ENCODE data around the gene PIGL. TPM values are rescaled to one million over a fixed set of nuclear protein-coding genes. Genes with fewer than 3 reads are reported as not detected.

Gene PIGL
- total RNA-seq, 1 experiment from 2014 or later = 59.2 TPM

- TF ChIP-seq CTCF (conservative IDR thresholded peaks at IDR 0.05) (no peak), EZH2 (IDR thresholded peaks at IDR 0.05; ENCODE audit: low read depth) (no peak)
- intact Hi-C loops (cut with micrococcal nuclease; ENCODE audit: unreplicated experiment) = no loop called here
- no TSS peak for BruUV-seq (replicated peaks)
- Histone ChIP-seq H3F3A (ENCODE audit: insufficient read depth, low read depth) (no peaks in the 10 kb centered on the region), H3K4me1 (replicated peaks; ENCODE audit: insufficient read depth) (no peaks in the 10 kb centered on the region), H3K4me3 (no peak overlapping the region), H3K9me3 (ENCODE audit: insufficient read depth, low read depth) (no peaks in the 10 kb centered on the region), H3K4me2 (no peak overlapping the region), H2AFZ (no peak overlapping the region), H3K79me2 (ENCODE audit: low read depth) (no peaks in the 10 kb centered on the region), H4K20me1 (ENCODE audit: insufficient read depth) (no peaks in the 10 kb centered on the region), H3K27ac (no peak overlapping the region), H3K9me2 (ENCODE audit: insufficient read depth) (no peaks in the 10 kb centered on the region), H3K27me3 (ENCODE audit: insufficient read depth, low read depth) (no peaks in the 10 kb centered on the region), H3K36me3 (ENCODE audit: low read depth) (no peaks in the 10 kb centered on the region)
- no peak for DNase-seq
- CTCF ChIA-PET = no interaction called here
- POLR2A ChIA-PET (ENCODE audit: unreplicated experiment) = interaction anchor here (0.7 kb wide), 1 partner anchor 58 kb away, joined by 3 read pairs; no protein-coding TSS in a partner anchor
Measured at GRCh38 chr17:16258901-16259300, 41.9 kb downstream of the PIGL start.

GRCh38 chr17:16259926-16260325 lies 42.9 kb downstream of the PIGL start:
- no peaks in the 10 kb centered on the region for H3K79me2 ChIP-seq (ENCODE audit: low read depth)
- no peaks in the 10 kb centered on the region for H3K9me3 ChIP-seq (ENCODE audit: insufficient read depth, low read depth)
- no peaks in the 10 kb centered on the region for H3K4me1 ChIP-seq (replicated peaks; ENCODE audit: insufficient read depth)
- TF ChIP-seq EZH2 (IDR thresholded peaks at IDR 0.05; ENCODE audit: low read depth) (no peak), CTCF (conservative IDR thresholded peaks at IDR 0.05) (no peak)
- no peaks in the 10 kb centered on the region for H4K20me1 ChIP-seq (ENCODE audit: insufficient read depth)
- H3K4me3 ChIP-seq = no peak overlapping the region
- no TSS peak for BruUV-seq (replicated peaks)
- H3K27me3 ChIP-seq (ENCODE audit: insufficient read depth, low read depth) = no peaks in the 10 kb centered on the region
- no peak overlapping the region for H3K4me2 ChIP-seq
- no peak for DNase-seq
- no peak overlapping the region for H3K27ac ChIP-seq
- H3K9me2 ChIP-seq (ENCODE audit: insufficient read depth) = no peaks in the 10 kb centered on the region
- H2AFZ ChIP-seq = no peak overlapping the region
- CTCF ChIA-PET = no interaction called here
- POLR2A ChIA-PET (ENCODE audit: unreplicated experiment) = interaction anchor here (0.5 kb wide), 1 partner anchor 28 kb away, joined by 4 read pairs; no protein-coding TSS in a partner anchor
- no peaks in the 10 kb centered on the region for H3K36me3 ChIP-seq (ENCODE audit: low read depth)
- no peaks in the 10 kb centered on the region for H3F3A ChIP-seq (ENCODE audit: insufficient read depth, low read depth)
- intact Hi-C loops (cut with micrococcal nuclease; ENCODE audit: unreplicated experiment) = no loop called here

GRCh38 chr17:16261049-16261448 lies 44.0 kb downstream of the PIGL start:
- BruUV-seq (replicated peaks) = no TSS peak
- H2AFZ ChIP-seq = no peak overlapping the region

More at GRCh38 chr17:16261049-16261448, 44.0 kb downstream of the PIGL start:
- Histone ChIP-seq H3K36me3 (ENCODE audit: low read depth) (no peaks in the 10 kb centered on the region), H3K4me1 (replicated peaks; ENCODE audit: insufficient read depth) (no peaks in the 10 kb centered on the region), H3K4me3 (no peak overlapping the region), H4K20me1 (ENCODE audit: insufficient read depth) (no peaks in the 10 kb centered on the region), H3F3A (ENCODE audit: insufficient read depth, low read depth) (no peaks in the 10 kb centered on the region), H3K9me2 (ENCODE audit: insufficient read depth) (no peaks in the 10 kb centered on the region), H3K9me3 (ENCODE audit: insufficient read depth, low read depth) (no peaks in the 10 kb centered on the region), H3K27me3 (ENCODE audit: insufficient read depth, low read depth) (no peaks in the 10 kb centered on the region), H3K27ac (no peak overlapping the region), H3K4me2 (no peak overlapping the region), H3K79me2 (ENCODE audit: low read depth) (no peaks in the 10 kb centered on the region)
- intact Hi-C loops (cut with micrococcal nuclease; ENCODE audit: unreplicated experiment) = no loop called here
- no peak for DNase-seq
- ChIA-PET CTCF (no interaction called here), POLR2A (ENCODE audit: unreplicated experiment) (interaction anchor here (0.7 kb wide), 1 partner anchor 11 kb away, joined by 3 read pairs; no protein-coding TSS in a partner anchor)
- TF ChIP-seq EZH2 (IDR thresholded peaks at IDR 0.05; ENCODE audit: low read depth) (no peak), CTCF (conservative IDR thresholded peaks at IDR 0.05) (no peak)

Measured in PC-9 (cell line).